IPS-18a (cell line): ENCODE results near the gene ALX3.
"Not testable (repeated sequence)": the region's sequence is repeated elsewhere in the genome, so short reads cannot be mapped to it uniquely, and the experiment has no call there.

Experiments
- H3K27ac ChIP-seq: one replicate; pipeline ENCODE4 v1.5.1; 2013; ENCODE audit warnings: low read length
- H3K27me3 ChIP-seq: one replicate; pipeline ENCODE4 v1.6.1; 2013; ENCODE audit warnings: mild to moderate bottlenecking, low read length; ENCODE audit not compliant: control insufficient read depth, insufficient read depth
- H3K36me3 ChIP-seq: one replicate; pipeline ENCODE4 v1.6.1; 2013; ENCODE audit warnings: low read depth, low read length; ENCODE audit not compliant: control insufficient read depth
- H3K4me1 ChIP-seq: one replicate; pipeline ENCODE4 v1.6.1; 2013; ENCODE audit warnings: low read depth, low read length; ENCODE audit not compliant: control insufficient read depth
- H3K4me3 ChIP-seq: one replicate; pipeline ENCODE4 v1.5.1; 2013; ENCODE audit warnings: low read length
- H3K9ac ChIP-seq: one replicate; pipeline ENCODE4 v1.6.1; 2013; ENCODE audit warnings: mild to moderate bottlenecking, low read length, moderate library complexity
- H3K9me3 ChIP-seq: one replicate; pipeline ENCODE4 v1.6.1; 2013; ENCODE audit warnings: low read depth, low read length; ENCODE audit not compliant: control insufficient read depth

Gene ALX3

GRCh38 chr1:110087812-110088738, 17.6 kb upstream of the ALX3 start:
- Histone ChIP-seq H3K4me1 (peaks cover 11% of the 10 kb centered on the region), H3K27me3 (peaks cover 49% of the 10 kb centered on the region), H3K9me3 (no peaks in the 10 kb centered on the region), H3K36me3 (no peaks in the 10 kb centered on the region), H3K4me3 (no peak overlapping the region), H3K27ac (no peak overlapping the region), H3K9ac (no peak overlapping the region)

GRCh38 chr1:110086961-110087360, 16.5 kb upstream of the ALX3 start:
- peaks cover 61% of the 10 kb centered on the region for H3K27me3 ChIP-seq
- no peak overlapping the region for H3K27ac ChIP-seq
- no peak overlapping the region for H3K4me3 ChIP-seq
- peaks cover 11% of the 10 kb centered on the region for H3K4me1 ChIP-seq
- no peaks in the 10 kb centered on the region for H3K36me3 ChIP-seq
- H3K9ac ChIP-seq = no peak overlapping the region
- no peaks in the 10 kb centered on the region for H3K9me3 ChIP-seq

GRCh38 chr1:110085671-110086070, 15.2 kb upstream of the ALX3 start:
- no peak overlapping the region for H3K9ac ChIP-seq
- no peaks in the 10 kb centered on the region for H3K36me3 ChIP-seq
- no peaks in the 10 kb centered on the region for H3K9me3 ChIP-seq
- no peak overlapping the region for H3K27ac ChIP-seq
- peaks cover 11% of the 10 kb centered on the region for H3K4me1 ChIP-seq
- peaks cover 73% of the 10 kb centered on the region for H3K27me3 ChIP-seq
- H3K4me3 ChIP-seq = no peak overlapping the region

GRCh38 chr1:110084227-110085078, 14.0 kb upstream of the ALX3 start:
- H3K9ac ChIP-seq = no peak overlapping the region
- H3K27me3 ChIP-seq = peaks cover 75% of the 10 kb centered on the region
- no peaks in the 10 kb centered on the region for H3K36me3 ChIP-seq
- peak overlapping the region; percentile 47 for H3K4me3 ChIP-seq
- peaks cover 8% of the 10 kb centered on the region for H3K4me1 ChIP-seq
- H3K9me3 ChIP-seq = no peaks in the 10 kb centered on the region
- no peak overlapping the region for H3K27ac ChIP-seq

- Histone ChIP-seq H3K27me3 (peaks cover 75% of the 10 kb centered on the region), H3K4me1 (peaks cover 5% of the 10 kb centered on the region), H3K9ac (no peak overlapping the region), H3K36me3 (no peaks in the 10 kb centered on the region), H3K9me3 (no peaks in the 10 kb centered on the region), H3K4me3 (peak overlapping the region; percentile 47), H3K27ac (no peak overlapping the region)
Observed at GRCh38 chr1:110083866-110084226, 13.4 kb upstream of the ALX3 start.

GRCh38 chr1:110083061-110083865, 12.8 kb upstream of the ALX3 start:
- no peaks in the 10 kb centered on the region for H3K36me3 ChIP-seq
- peak overlapping the region; percentile 47 for H3K4me3 ChIP-seq
- H3K9me3 ChIP-seq = no peaks in the 10 kb centered on the region
- H3K9ac ChIP-seq = no peak overlapping the region
- no peak overlapping the region for H3K27ac ChIP-seq
- peaks cover 78% of the 10 kb centered on the region for H3K27me3 ChIP-seq
- peaks cover 5% of the 10 kb centered on the region for H3K4me1 ChIP-seq

- H3K9ac ChIP-seq = no peak overlapping the region
- H3K27ac ChIP-seq = no peak overlapping the region
- no peak overlapping the region for H3K4me3 ChIP-seq
- H3K9me3 ChIP-seq = no peaks in the 10 kb centered on the region
- peaks cover 5% of the 10 kb centered on the region for H3K4me1 ChIP-seq
- H3K27me3 ChIP-seq = peaks cover 75% of the 10 kb centered on the region
- no peaks in the 10 kb centered on the region for H3K36me3 ChIP-seq
Observed at GRCh38 chr1:110082477-110082876, 12.0 kb upstream of the ALX3 start.

- no peaks in the 10 kb centered on the region for H3K9me3 ChIP-seq
- no peak overlapping the region for H3K4me3 ChIP-seq
- H3K4me1 ChIP-seq = peaks cover 5% of the 10 kb centered on the region
- H3K27me3 ChIP-seq = peaks cover 64% of the 10 kb centered on the region
- no peak overlapping the region for H3K9ac ChIP-seq
- no peaks in the 10 kb centered on the region for H3K36me3 ChIP-seq
- H3K27ac ChIP-seq = no peak overlapping the region
Observed at GRCh38 chr1:110081061-110081460, 10.6 kb upstream of the ALX3 start.

- H3K4me3 ChIP-seq, H3K4me1 ChIP-seq, H3K9ac ChIP-seq, H3K36me3 ChIP-seq, H3K9me3 ChIP-seq, H3K27ac ChIP-seq: not testable (repeated sequence)
- H3K27me3 ChIP-seq = peaks cover 56% of the 10 kb centered on the region
Observed at GRCh38 chr1:110079995-110080394, 9.5 kb upstream of the ALX3 start.

- no peak overlapping the region for H3K4me3 ChIP-seq
- peaks cover 55% of the 10 kb centered on the region for H3K27me3 ChIP-seq
- H3K4me1 ChIP-seq = no peaks in the 10 kb centered on the region
Observed at GRCh38 chr1:110076789-110077500, 6.5 kb upstream of the ALX3 start.

More at GRCh38 chr1:110076789-110077500, 6.5 kb upstream of the ALX3 start:
- no peaks in the 10 kb centered on the region for H3K36me3 ChIP-seq
- no peak overlapping the region for H3K9ac ChIP-seq
- H3K9me3 ChIP-seq = no peaks in the 10 kb centered on the region
- H3K27ac ChIP-seq = no peak overlapping the region
